NCI-H146 treated with DMSO at 0.1 percent for 48 hours (cell line): ENCODE measurements around the gene NANOS1.

Experiments used
- DNase-seq: peaks from one replicate; lab custom pipeline; 2025; ENCODE audit not compliant: unreplicated experiment; lab: John Stamatoyannopoulos, UW

The NANOS1 gene

GRCh38 chr10:119055472-119055871, 26.0 kb downstream of the NANOS1 start:
- no peak for DNase-seq

GRCh38 chr10:119058010-119058409, 28.5 kb downstream of the NANOS1 start:
- DNase-seq, result no peak

GRCh38 chr10:119059557-119059956, 30.0 kb downstream of the NANOS1 start:
- no peak for DNase-seq

- no peak for DNase-seq
These were observed 30.6 kb downstream of the NANOS1 start for GRCh38 chr10:119060107-119060506.

- DNase-seq, result no peak
These were observed 31.8 kb downstream of the NANOS1 start for GRCh38 chr10:119061352-119061751.

GRCh38 chr10:119061926-119062325, 32.4 kb downstream of the NANOS1 start:
- no peak for DNase-seq

- no peak for DNase-seq
These were observed 41.1 kb downstream of the NANOS1 start for GRCh38 chr10:119070395-119071165.

GRCh38 chr10:119073584-119073983, 44.1 kb downstream of the NANOS1 start:
- DNase-seq, result no peak

- DNase-seq, result no peak
These were observed 49.1 kb downstream of the NANOS1 start for GRCh38 chr10:119078422-119079179.

GRCh38 chr10:119079599-119080520, 50.3 kb downstream of the NANOS1 start:
- no peak for DNase-seq

- peak; percentile 85 for DNase-seq
These were observed 51.2 kb downstream of the NANOS1 start, which contains the start of gene EIF3A for GRCh38 chr10:119080521-119081259. Gene EIF3A, minus strand, starts transcription at chr10:119080817. Its CDS starts 141 bp downstream, at chr10:119080676.
